ENCODE results near the gene NRXN3.

The NRXN3 gene

DNA sequence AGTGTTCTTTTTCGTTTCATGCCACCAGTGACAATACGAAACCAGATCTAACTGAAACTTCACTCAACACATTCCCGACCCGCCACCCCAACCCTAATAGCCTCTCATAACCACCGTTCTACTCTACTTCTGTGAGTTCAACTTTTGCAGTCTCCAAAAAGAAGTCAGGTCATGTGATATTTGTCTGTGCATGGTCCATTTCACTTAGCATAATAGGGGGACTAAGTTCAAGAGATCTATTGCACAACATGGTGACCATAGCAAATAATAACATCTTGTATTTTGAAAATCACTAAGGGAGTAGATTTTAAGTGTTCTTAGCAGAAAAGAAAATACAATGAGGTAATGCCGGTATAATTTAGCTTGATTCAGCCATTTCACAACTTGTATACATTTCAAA is 1664.7 kb downstream of the NRXN3 start:
- Histone ChIP-seq H3K27ac (ENCODE audit: low read depth, low read length) (no peak overlapping the region), H3K27me3 (ENCODE audit: control insufficient read depth in 1 of 2, insufficient read depth in 2 of 2, low read length in 2 of 2) (no peaks in the 10 kb centered on the region), H3K4me1 (ENCODE audit: insufficient read depth, low read length) (no peaks in the 10 kb centered on the region), H3K9me3 (ENCODE audit: low read length) (no peaks in the 10 kb centered on the region), H3K4me3 (ENCODE audit: low read depth in 1 of 2, low read length in 2 of 2) (no peak overlapping the region), H3K36me3 (ENCODE audit: insufficient read depth, low read length) (no peaks in the 10 kb centered on the region), H3K9ac (ENCODE audit: low read length) (no peak overlapping the region)

DNA sequence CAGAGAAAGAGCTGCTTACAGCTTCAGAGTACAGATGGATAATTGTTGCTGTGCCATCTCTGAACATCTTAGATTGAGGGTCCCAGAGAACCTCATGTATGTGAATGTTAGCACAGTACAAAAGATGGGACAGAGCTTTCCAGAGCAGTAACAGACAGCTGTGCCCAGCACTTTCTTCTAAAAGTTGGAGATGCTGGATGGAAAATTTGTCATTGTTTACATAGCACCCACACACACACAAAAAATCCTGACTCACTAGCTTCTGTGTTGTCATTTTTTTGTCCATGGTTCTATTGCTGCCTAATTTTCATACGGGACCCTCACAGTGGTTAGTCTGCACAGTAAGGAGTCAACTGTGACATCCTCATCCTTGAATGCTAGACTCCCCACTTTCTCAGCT is 1666.4 kb downstream of the NRXN3 start:
- Histone ChIP-seq H3K9me3 (ENCODE audit: low read length) (no peaks in the 10 kb centered on the region), H3K27me3 (ENCODE audit: control insufficient read depth in 1 of 2, insufficient read depth in 2 of 2, low read length in 2 of 2) (no peaks in the 10 kb centered on the region), H3K27ac (ENCODE audit: low read depth, low read length) (no peak overlapping the region), H3K4me3 (ENCODE audit: low read depth in 1 of 2, low read length in 2 of 2) (no peak overlapping the region), H3K4me1 (ENCODE audit: insufficient read depth, low read length) (peaks cover 7% of the 10 kb centered on the region), H3K36me3 (ENCODE audit: insufficient read depth, low read length) (no peaks in the 10 kb centered on the region), H3K9ac (ENCODE audit: low read length) (no peak overlapping the region)

DNA sequence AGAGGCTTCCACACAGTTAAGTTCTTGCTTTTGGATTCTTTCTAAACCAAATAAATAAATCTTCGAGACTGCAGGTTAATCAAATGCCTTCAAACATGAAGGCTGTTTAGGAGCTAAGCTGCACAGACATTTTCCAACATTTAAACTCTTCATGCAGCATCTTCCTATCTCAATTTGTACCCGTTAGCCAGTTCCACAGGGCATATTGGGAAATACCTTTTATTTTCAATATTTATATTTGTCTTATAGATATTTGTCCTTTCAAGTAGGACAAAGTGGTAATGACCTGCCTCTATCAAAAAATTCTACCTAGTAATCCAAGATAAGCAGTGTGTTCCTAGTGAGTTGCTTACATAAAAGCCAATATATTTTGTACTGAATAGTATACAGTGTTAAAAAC is 1667.5 kb downstream of the NRXN3 start:
- Histone ChIP-seq H3K27me3 (ENCODE audit: control insufficient read depth in 1 of 2, insufficient read depth in 2 of 2, low read length in 2 of 2) (no peaks in the 10 kb centered on the region), H3K36me3 (ENCODE audit: insufficient read depth, low read length) (no peaks in the 10 kb centered on the region), H3K9me3 (ENCODE audit: low read length) (no peaks in the 10 kb centered on the region), H3K9ac (ENCODE audit: low read length) (no peak overlapping the region), H3K27ac (ENCODE audit: low read depth, low read length) (no peak overlapping the region), H3K4me3 (ENCODE audit: low read depth in 1 of 2, low read length in 2 of 2) (no peak overlapping the region), H3K4me1 (ENCODE audit: insufficient read depth, low read length) (peaks cover 12% of the 10 kb centered on the region)

DNA sequence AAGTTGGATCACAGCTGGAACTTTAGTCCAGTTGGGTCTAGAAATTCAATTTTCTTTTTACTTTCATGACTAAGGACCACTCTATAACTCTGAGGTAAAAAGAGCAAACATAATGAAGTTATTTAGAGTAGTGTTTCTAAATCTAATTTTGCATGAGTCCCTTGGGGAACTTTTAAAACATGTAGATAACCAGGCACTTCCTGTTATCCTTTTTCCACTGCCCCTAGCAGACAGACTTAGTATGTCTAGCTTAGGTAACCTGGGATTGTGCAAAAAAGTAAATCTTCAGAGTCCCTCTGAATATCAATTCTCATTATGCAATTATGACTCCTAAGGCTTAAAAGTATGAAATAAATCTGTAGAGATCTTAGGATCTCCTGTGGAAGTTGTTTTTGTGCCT is 1669.9 kb downstream of the NRXN3 start:
- no peaks in the 10 kb centered on the region for H3K9me3 ChIP-seq (ENCODE audit: low read length)

DNA sequence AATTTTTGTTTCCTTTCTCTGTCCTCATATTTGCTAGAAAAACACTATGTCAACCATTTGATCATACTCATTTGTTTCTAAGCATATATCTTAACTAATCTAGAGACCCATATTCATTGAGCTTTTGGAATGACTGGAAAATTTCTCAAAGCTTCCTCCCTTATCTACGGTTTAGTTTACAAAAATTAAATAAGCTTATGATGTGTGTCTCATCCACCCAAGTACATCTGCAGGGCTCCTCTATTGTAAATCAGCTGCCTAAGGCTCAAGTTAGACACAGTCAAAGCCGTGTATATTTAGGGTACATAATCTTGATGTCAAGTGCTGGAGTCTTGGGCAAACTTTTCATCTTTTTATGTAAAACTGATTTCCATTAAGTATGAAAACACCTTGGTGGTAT is 1670.7 kb downstream of the NRXN3 start:
- no peaks in the 10 kb centered on the region for H3K36me3 ChIP-seq (ENCODE audit: insufficient read depth, low read length)
- H3K9me3 ChIP-seq (ENCODE audit: low read length): no peaks in the 10 kb centered on the region
- no peak overlapping the region for H3K4me3 ChIP-seq (ENCODE audit: low read depth in 1 of 2, low read length in 2 of 2)
- H3K9ac ChIP-seq (ENCODE audit: low read length): no peak overlapping the region
- no peaks in the 10 kb centered on the region for H3K27me3 ChIP-seq (ENCODE audit: control insufficient read depth in 1 of 2, insufficient read depth in 2 of 2, low read length in 2 of 2)
- no peak overlapping the region for H3K27ac ChIP-seq (ENCODE audit: low read depth, low read length)
- H3K4me1 ChIP-seq (ENCODE audit: insufficient read depth, low read length): peaks cover 12% of the 10 kb centered on the region

More for the DNA sequence above, 1669.9 kb downstream of the NRXN3 start:
- Histone ChIP-seq H3K36me3 (ENCODE audit: insufficient read depth, low read length) (no peaks in the 10 kb centered on the region), H3K9ac (ENCODE audit: low read length) (no peak overlapping the region), H3K4me1 (ENCODE audit: insufficient read depth, low read length) (peaks cover 12% of the 10 kb centered on the region), H3K4me3 (ENCODE audit: low read depth in 1 of 2, low read length in 2 of 2) (no peak overlapping the region), H3K27me3 (ENCODE audit: control insufficient read depth in 1 of 2, insufficient read depth in 2 of 2, low read length in 2 of 2) (no peaks in the 10 kb centered on the region), H3K27ac (ENCODE audit: low read depth, low read length) (no peak overlapping the region)

DNA sequence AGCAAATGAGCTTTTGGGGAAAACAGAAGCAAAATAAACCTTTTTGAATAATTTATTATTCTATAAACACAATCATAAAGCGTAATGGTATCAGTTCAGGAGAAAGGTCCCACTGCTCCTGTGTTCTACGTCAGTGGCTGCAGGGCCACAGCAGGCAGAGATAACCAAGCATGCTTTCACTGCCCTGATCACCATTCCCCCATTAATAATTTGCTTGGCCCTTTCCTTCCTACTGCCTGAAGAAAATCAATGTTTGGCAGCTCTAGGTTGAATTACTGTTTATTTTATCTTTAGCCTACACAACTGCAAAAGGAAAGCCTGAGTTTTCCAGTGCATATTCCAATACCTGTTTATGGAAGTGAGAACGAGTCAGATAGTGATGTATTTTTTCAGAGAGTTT is 1671.3 kb downstream of the NRXN3 start:
- Histone ChIP-seq H3K4me1 (ENCODE audit: insufficient read depth, low read length) (peaks cover 12% of the 10 kb centered on the region), H3K27me3 (ENCODE audit: control insufficient read depth in 1 of 2, insufficient read depth in 2 of 2, low read length in 2 of 2) (no peaks in the 10 kb centered on the region), H3K36me3 (ENCODE audit: insufficient read depth, low read length) (no peaks in the 10 kb centered on the region), H3K9ac (ENCODE audit: low read length) (no peak overlapping the region), H3K4me3 (ENCODE audit: low read depth in 1 of 2, low read length in 2 of 2) (peak overlapping the region in 1 of 2 donors; percentile 8), H3K9me3 (ENCODE audit: low read length) (no peaks in the 10 kb centered on the region), H3K27ac (ENCODE audit: low read depth, low read length) (no peak overlapping the region)

DNA sequence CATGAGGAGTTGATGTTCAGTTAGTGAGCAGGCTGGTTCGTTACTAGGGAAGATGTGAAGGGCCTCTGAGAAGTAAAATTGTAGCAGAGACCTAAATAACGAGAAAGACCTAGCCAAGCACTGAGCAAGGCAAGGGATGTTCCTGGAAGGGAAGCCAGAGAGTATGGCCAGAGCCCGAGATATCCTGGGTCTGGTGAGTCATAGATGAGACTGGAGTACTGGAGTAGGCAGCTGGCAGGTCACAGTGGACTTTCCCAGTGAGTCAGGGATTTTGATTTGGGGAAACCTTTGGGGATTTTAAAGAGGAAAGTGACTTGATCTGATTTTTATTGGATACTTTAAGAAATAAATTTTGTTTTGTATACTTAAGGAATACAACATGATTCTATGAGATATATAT is 1672.1 kb downstream of the NRXN3 start:
- Histone ChIP-seq H3K9ac (ENCODE audit: low read length) (no peak overlapping the region), H3K4me1 (ENCODE audit: insufficient read depth, low read length) (peaks cover 12% of the 10 kb centered on the region), H3K9me3 (ENCODE audit: low read length) (no peaks in the 10 kb centered on the region), H3K4me3 (ENCODE audit: low read depth in 1 of 2, low read length in 2 of 2) (no peak overlapping the region), H3K27ac (ENCODE audit: low read depth, low read length) (no peak overlapping the region), H3K27me3 (ENCODE audit: control insufficient read depth in 1 of 2, insufficient read depth in 2 of 2, low read length in 2 of 2) (no peaks in the 10 kb centered on the region), H3K36me3 (ENCODE audit: insufficient read depth, low read length) (no peaks in the 10 kb centered on the region)

DNA sequence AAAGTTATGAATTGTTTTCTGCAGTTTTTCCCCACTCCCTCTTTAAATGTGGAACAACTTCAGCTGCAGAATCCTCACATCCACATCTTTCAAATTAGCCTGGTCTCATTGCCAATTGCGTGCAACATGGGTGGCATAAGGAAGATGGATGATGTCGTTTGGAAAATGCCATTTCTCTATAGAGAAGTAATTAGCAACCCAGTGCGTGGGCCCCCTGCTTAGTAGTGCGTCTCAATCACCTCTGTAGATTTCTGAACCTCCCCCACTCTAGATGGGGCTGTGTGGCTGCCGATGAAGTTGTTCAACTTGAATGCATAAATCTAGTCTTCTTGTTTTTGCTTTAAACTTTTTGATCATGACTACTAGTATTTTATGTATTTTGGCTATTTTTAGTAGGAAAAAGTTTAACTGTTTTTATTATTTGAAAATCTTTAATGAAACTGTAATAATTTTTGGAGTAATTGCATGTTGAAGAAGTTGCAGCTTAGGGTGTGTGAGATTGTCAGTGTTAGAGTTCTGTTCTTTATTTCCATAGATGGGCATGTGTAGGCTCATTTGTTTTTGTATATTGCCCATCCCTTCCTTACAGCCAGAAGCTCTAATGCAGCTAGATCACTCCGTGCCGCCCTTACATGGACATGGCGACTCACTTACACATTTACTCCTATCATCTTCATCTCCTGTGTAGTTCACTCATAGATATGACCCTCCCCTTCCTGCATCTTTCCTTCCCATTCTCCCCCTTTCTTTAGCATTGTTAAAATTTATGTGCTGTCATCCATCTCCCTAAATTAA is 1683.0 kb downstream of the NRXN3 start:
- Histone ChIP-seq H3K27me3 (ENCODE audit: control insufficient read depth in 1 of 2, insufficient read depth in 2 of 2, low read length in 2 of 2) (no peaks in the 10 kb centered on the region), H3K9me3 (ENCODE audit: low read length) (no peaks in the 10 kb centered on the region), H3K4me3 (ENCODE audit: low read depth in 1 of 2, low read length in 2 of 2) (no peak overlapping the region), H3K36me3 (ENCODE audit: insufficient read depth, low read length) (no peaks in the 10 kb centered on the region), H3K4me1 (ENCODE audit: insufficient read depth, low read length) (no peaks in the 10 kb centered on the region), H3K27ac (ENCODE audit: low read depth, low read length) (no peak overlapping the region), H3K9ac (ENCODE audit: low read length) (no peak overlapping the region)

DNA sequence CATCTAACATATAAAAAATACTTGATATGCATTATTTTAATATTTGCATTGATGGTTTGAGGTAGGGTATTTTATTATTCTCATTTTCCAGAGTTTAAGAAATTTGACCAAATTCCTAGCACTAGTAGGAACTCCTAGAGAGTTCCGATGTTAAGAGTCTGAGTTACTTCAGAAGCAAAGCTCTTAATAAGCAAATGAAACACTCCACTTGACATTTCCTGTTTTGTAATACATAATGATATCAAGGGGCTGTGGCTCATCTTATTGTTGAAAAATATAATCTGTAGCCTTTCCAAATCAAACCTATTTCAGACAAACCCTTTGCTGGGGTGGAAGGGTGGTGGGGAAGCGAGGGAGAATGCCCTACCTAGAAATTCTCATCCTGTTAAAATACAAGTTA is 1685.6 kb downstream of the NRXN3 start:
- no peaks in the 10 kb centered on the region for H3K27me3 ChIP-seq (ENCODE audit: control insufficient read depth in 1 of 2, insufficient read depth in 2 of 2, low read length in 2 of 2)
- no peak overlapping the region for H3K9ac ChIP-seq (ENCODE audit: low read length)
- H3K4me1 ChIP-seq (ENCODE audit: insufficient read depth, low read length): no peaks in the 10 kb centered on the region
- no peak overlapping the region for H3K4me3 ChIP-seq (ENCODE audit: low read depth in 1 of 2, low read length in 2 of 2)
- H3K36me3 ChIP-seq (ENCODE audit: insufficient read depth, low read length): no peaks in the 10 kb centered on the region
- no peak overlapping the region for H3K27ac ChIP-seq (ENCODE audit: low read depth, low read length)
- no peaks in the 10 kb centered on the region for H3K9me3 ChIP-seq (ENCODE audit: low read length)

DNA sequence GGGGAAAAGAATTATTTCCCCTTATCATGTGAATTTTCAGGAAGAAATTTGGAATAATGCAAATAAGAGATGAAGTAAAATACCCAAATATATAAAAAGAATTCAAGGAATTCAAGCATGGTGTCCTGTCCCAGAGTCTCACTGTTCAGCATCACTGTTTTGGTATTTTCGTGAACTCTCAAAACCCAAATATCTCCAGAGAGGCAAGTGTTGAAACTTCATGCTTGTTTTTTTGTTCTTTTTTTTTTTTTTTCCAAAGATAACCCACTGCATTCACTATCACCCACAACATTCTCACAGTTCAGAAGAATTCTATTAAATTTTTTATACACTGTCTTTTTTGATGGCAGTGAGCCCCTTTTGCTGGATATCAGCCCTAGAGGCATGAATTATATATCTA is 1686.2 kb downstream of the NRXN3 start:
- Histone ChIP-seq H3K9ac (ENCODE audit: low read length) (no peak overlapping the region), H3K27ac (ENCODE audit: low read depth, low read length) (no peak overlapping the region), H3K9me3 (ENCODE audit: low read length) (no peaks in the 10 kb centered on the region), H3K27me3 (ENCODE audit: control insufficient read depth in 1 of 2, insufficient read depth in 2 of 2, low read length in 2 of 2) (no peaks in the 10 kb centered on the region), H3K4me3 (ENCODE audit: low read depth in 1 of 2, low read length in 2 of 2) (no peak overlapping the region), H3K4me1 (ENCODE audit: insufficient read depth, low read length) (no peaks in the 10 kb centered on the region), H3K36me3 (ENCODE audit: insufficient read depth, low read length) (no peaks in the 10 kb centered on the region)

DNA sequence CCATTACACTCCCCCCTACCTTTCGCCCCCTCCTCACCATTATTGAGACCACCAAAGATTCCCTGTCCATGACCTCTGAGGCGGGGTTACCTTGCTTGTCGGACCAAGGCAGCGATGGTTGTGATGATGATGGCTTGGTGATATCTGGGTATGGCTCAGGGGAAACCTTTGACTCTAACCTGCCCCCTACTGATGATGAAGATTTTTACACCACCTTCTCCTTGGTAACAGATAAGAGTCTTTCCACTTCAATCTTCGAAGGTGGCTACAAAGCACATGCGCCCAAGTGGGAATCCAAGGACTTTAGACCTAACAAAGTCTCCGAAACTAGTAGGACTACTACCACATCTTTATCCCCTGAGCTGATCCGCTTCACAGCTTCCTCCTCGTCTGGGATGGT is 1690.9 kb downstream of the NRXN3 start:
- Histone ChIP-seq H3K4me3 (ENCODE audit: low read depth in 1 of 2, low read length in 2 of 2) (no peak overlapping the region), H3K4me1 (ENCODE audit: insufficient read depth, low read length) (no peaks in the 10 kb centered on the region), H3K36me3 (ENCODE audit: insufficient read depth, low read length) (no peaks in the 10 kb centered on the region), H3K9ac (ENCODE audit: low read length) (no peak overlapping the region), H3K27me3 (ENCODE audit: control insufficient read depth in 1 of 2, insufficient read depth in 2 of 2, low read length in 2 of 2) (no peaks in the 10 kb centered on the region), H3K27ac (ENCODE audit: low read depth, low read length) (no peak overlapping the region), H3K9me3 (ENCODE audit: low read length) (no peaks in the 10 kb centered on the region)

DNA sequence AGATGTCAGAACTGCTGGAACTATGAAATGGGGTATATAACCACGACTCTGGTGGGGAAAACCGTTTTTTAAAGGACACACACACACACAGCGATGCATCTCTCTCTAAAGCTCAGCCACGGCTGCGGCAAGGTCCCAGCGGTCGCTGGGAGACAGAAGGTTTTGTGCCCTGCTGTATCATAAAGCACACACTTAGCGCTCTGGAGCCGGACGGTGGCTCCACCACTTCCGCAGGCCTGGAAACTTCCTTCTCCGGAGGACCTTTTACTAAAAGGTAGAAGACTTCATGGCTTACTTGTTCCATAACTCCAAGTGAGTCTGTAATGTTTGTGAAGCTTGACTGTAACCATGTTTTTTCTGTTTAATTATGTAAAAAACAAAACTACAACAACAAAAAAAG is 1691.9 kb downstream of the NRXN3 start:
- Histone ChIP-seq H3K9ac (ENCODE audit: low read length) (no peak overlapping the region), H3K4me3 (ENCODE audit: low read depth in 1 of 2, low read length in 2 of 2) (no peak overlapping the region), H3K4me1 (ENCODE audit: insufficient read depth, low read length) (no peaks in the 10 kb centered on the region), H3K27ac (ENCODE audit: low read depth, low read length) (no peak overlapping the region), H3K9me3 (ENCODE audit: low read length) (no peaks in the 10 kb centered on the region), H3K27me3 (ENCODE audit: control insufficient read depth in 1 of 2, insufficient read depth in 2 of 2, low read length in 2 of 2) (no peaks in the 10 kb centered on the region), H3K36me3 (ENCODE audit: insufficient read depth, low read length) (no peaks in the 10 kb centered on the region)

Measured in muscle layer of colon (tissue), 2 donors.